Gastroesophageal sphincter (tissue), 4 donors: ENCODE data around the gene HES4. TPM values are rescaled to one million over a fixed set of nuclear protein-coding genes. Genes with fewer than 3 reads are reported as not detected.

Experiments
- ATAC-seq: fragments of 150-250 bp; one replicate; pipeline ENCODE4 v1.9.1; 2016; ENCODE audit warnings: mild to moderate bottlenecking, moderate library complexity
- H3K27ac ChIP-seq, 4 donors: fragments of 200-600 bp; sonication (generic) in 3 of 4; 1 replicate in 3 of 4; 2 replicates in 1 of 4; pipeline ENCODE4 v1.5.1; 2016 to 2019
- H3K27me3 ChIP-seq: fragments of 200-600 bp; sonication (generic); one replicate; pipeline ENCODE4 v1.5.1; 2019
- H3K36me3 ChIP-seq, 2 donors: fragments of 200-600 bp; sonication (generic); one replicate each; pipeline ENCODE4 v1.5.1; 2019; ENCODE audit warnings: control low read depth in 1 of 2
- H3K4me1 ChIP-seq, 3 donors: fragments of 200-600 bp; sonication (generic); 1 replicate in 2 of 3; 2 replicates in 1 of 3; pipeline ENCODE4 v1.5.1; 2016 to 2019; ENCODE audit warnings: control low read depth in 2 of 3
- H3K4me3 ChIP-seq, 2 donors: fragments of 200-600 bp; sonication (generic); one replicate each; pipeline ENCODE4 v1.5.1; 2019; ENCODE audit warnings: mild to moderate bottlenecking in 1 of 2, moderate library complexity in 1 of 2
- H3K9me3 ChIP-seq, 3 donors: fragments of 200-600 bp; sonication (generic); one replicate each; pipeline ENCODE4 v1.5.1; 2017 to 2019; ENCODE audit warnings: control low read depth in 2 of 3
- EP300 ChIP-seq: sonication (generic); formaldehyde crosslinking; IDR thresholded peaks from one replicate; pipeline ENCODE4 v1.6.1; 2017; ENCODE audit warnings: antibody characterized with exemption, mild to moderate bottlenecking
- POLR2A ChIP-seq, 2 donors: fragments of 450-650 bp; IDR thresholded peaks; one replicate each; pipeline ENCODE4 v1.6.1; 2017; ENCODE audit warnings: antibody characterized with exemption in 2 of 2, mild to moderate bottlenecking in 2 of 2, moderate library complexity in 1 of 2
- POLR2AphosphoS5 ChIP-seq: sonication (generic); formaldehyde crosslinking; IDR thresholded peaks from one replicate; pipeline ENCODE4 v1.6.1; 2017; ENCODE audit warnings: antibody characterized with exemption
- WGBS, 2 donors: methylation state at CpG; one replicate each; pipeline ENCODE4 v1.1.5; 2018; ENCODE audit warnings: low coverage in 1 of 2; 5-methylcytosine and 5-hydroxymethylcytosine counted together
- total RNA-seq, 4 donors: library from RNA; depleted of rRNA; stranded (reverse); fragments of >200 nt; gene quantifications; one replicate each; pipeline ENCODE4 v1.1.0, GENCODE V29; 2016
- TF ChIP-seq, protein P1 (sequence below), 4 experiments: fragments of 200-600 bp in 2 of 4; fragments of 450-650 bp in 2 of 4; sonication (generic) in 1 of 4; IDR thresholded peaks; one replicate each; pipeline ENCODE4 v1.5.1; 2017 to 2019; ENCODE audit warnings: antibody characterized with exemption in 4 of 4, mild to moderate bottlenecking in 2 of 4, moderate library complexity in 2 of 4

HES4 gene
- 10 to 100 TPM; 33.6 to 77.6 (median 48.4) TPM for total RNA-seq

GRCh38 chr1:999725-1000356 is at the start of gene HES4:
TSS of gene HES4 (minus strand) at chr1:1000097. CDS start at chr1:999973, 124 bp downstream.
- ATAC-seq: peak; percentile 90
- Histone ChIP-seq H3K4me3 (peak within 1 kb of the TSS; percentile 55 to 86), H3K27ac (peak within 1 kb of the TSS; percentile 91 to 99 (median 97)), H3K36me3 (peaks cover 0 to 3% of the 10 kb centered on the region in 2 donors), H3K9me3 (no peaks in the 10 kb centered on the region), H3K4me1 (peaks cover 0 to 57% (median 12%) of the 10 kb centered on the region in 3 donors), H3K27me3 (peaks cover 41% of the 10 kb centered on the region)
- WGBS, 2 donors: no CpG with 5 or more reads among the region's 95 CpGs
- TF ChIP-seq POLR2A (IDR thresholded peaks at IDR 0.05) (peak; percentile 83 to 96), EP300 (no peak), POLR2AphosphoS5 (peak; percentile 67)
- TF ChIP-seq, protein P1, sequence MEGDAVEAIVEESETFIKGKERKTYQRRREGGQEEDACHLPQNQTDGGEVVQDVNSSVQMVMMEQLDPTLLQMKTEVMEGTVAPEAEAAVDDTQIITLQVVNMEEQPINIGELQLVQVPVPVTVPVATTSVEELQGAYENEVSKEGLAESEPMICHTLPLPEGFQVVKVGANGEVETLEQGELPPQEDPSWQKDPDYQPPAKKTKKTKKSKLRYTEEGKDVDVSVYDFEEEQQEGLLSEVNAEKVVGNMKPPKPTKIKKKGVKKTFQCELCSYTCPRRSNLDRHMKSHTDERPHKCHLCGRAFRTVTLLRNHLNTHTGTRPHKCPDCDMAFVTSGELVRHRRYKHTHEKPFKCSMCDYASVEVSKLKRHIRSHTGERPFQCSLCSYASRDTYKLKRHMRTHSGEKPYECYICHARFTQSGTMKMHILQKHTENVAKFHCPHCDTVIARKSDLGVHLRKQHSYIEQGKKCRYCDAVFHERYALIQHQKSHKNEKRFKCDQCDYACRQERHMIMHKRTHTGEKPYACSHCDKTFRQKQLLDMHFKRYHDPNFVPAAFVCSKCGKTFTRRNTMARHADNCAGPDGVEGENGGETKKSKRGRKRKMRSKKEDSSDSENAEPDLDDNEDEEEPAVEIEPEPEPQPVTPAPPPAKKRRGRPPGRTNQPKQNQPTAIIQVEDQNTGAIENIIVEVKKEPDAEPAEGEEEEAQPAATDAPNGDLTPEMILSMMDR (IDR thresholded peaks at IDR 0.05): peak in 1 of 4 experiments; percentile 18

- no peak for ATAC-seq
- TF ChIP-seq EP300: no peak
- TF ChIP-seq POLR2A (IDR thresholded peaks at IDR 0.05): no peak
- TF ChIP-seq POLR2AphosphoS5: no peak
- TF ChIP-seq, protein P1 (IDR thresholded peaks at IDR 0.05): no peak
- Histone ChIP-seq H3K27ac (no peak overlapping the region), H3K27me3 (no peaks in the 10 kb centered on the region), H3K9me3 (no peaks in the 10 kb centered on the region), H3K36me3 (peaks cover 0 to 97% of the 10 kb centered on the region in 2 donors), H3K4me3 (no peak overlapping the region), H3K4me1 (no peaks in the 10 kb centered on the region)
- WGBS, 2 donors: 93% methylated on average over 7 of the region's 28 CpGs; no CpG with 5 or more reads in 1 of the 2 donors
Observed at GRCh38 chr1:1048765-1049164, 48.9 kb upstream of the HES4 start.

DNA sequence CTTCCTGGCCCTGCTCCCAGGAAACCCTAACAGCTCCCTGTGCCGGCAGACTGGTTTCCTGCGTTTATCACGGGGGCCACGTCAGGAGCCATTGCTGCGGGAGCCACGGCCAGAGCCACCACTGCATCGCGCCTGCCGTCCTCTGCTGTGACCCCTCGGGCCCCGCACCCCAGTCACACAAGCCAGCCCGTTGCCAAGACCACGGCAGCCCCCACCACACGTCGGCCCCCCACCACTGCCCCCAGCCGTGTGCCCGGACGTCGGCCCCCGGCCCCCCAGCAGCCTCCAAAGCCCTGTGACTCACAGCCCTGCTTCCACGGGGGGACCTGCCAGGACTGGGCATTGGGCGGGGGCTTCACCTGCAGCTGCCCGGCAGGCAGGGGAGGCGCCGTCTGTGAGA is 48.1 kb upstream of the HES4 start:
- no peak overlapping the region for H3K4me3 ChIP-seq
- no peaks in the 10 kb centered on the region for H3K27me3 ChIP-seq
- WGBS, 2 donors: 92% methylated on average over 2 of the region's 25 CpGs; no CpG with 5 or more reads in 1 of the 2 donors
- TF ChIP-seq, protein P1 (IDR thresholded peaks at IDR 0.05): no peak
- TF ChIP-seq POLR2A (IDR thresholded peaks at IDR 0.05): no peak
- TF ChIP-seq POLR2AphosphoS5: no peak
- TF ChIP-seq EP300: no peak
- peaks cover 0 to 97% of the 10 kb centered on the region in 2 donors for H3K36me3 ChIP-seq
- H3K9me3 ChIP-seq: no peaks in the 10 kb centered on the region
- no peak for ATAC-seq
- H3K27ac ChIP-seq: no peak overlapping the region
- H3K4me1 ChIP-seq: no peaks in the 10 kb centered on the region

- H3K27me3 ChIP-seq: no peaks in the 10 kb centered on the region
Observed at GRCh38 chr1:1047407-1047806, 47.5 kb upstream of the HES4 start.

More at GRCh38 chr1:1047407-1047806, 47.5 kb upstream of the HES4 start:
- no peaks in the 10 kb centered on the region for H3K9me3 ChIP-seq
- ATAC-seq: no peak
- H3K4me3 ChIP-seq: no peak overlapping the region
- 90% methylated on average over 6 of the region's 19 CpGs; no CpG with 5 or more reads in 1 of the 2 donors for WGBS, 2 donors
- TF ChIP-seq POLR2AphosphoS5 (no peak), POLR2A (IDR thresholded peaks at IDR 0.05) (no peak), EP300 (no peak)
- TF ChIP-seq, protein P1 (IDR thresholded peaks at IDR 0.05): no peak
- H3K4me1 ChIP-seq: no peaks in the 10 kb centered on the region
- H3K27ac ChIP-seq: no peak overlapping the region
- H3K36me3 ChIP-seq: peaks cover 0 to 92% of the 10 kb centered on the region in 2 donors
